GM18498 (cell line): ENCODE results near the gene ADD1.

Experiments used
- ATAC-seq: cut with Tn5 transposase; IDR thresholded peaks from one replicate; pipeline ENCODE4 v1.9.1; 2021; ENCODE audit warnings: mild to moderate bottlenecking, moderate library complexity; ENCODE audit not compliant: unreplicated experiment

Gene ADD1, protein sequence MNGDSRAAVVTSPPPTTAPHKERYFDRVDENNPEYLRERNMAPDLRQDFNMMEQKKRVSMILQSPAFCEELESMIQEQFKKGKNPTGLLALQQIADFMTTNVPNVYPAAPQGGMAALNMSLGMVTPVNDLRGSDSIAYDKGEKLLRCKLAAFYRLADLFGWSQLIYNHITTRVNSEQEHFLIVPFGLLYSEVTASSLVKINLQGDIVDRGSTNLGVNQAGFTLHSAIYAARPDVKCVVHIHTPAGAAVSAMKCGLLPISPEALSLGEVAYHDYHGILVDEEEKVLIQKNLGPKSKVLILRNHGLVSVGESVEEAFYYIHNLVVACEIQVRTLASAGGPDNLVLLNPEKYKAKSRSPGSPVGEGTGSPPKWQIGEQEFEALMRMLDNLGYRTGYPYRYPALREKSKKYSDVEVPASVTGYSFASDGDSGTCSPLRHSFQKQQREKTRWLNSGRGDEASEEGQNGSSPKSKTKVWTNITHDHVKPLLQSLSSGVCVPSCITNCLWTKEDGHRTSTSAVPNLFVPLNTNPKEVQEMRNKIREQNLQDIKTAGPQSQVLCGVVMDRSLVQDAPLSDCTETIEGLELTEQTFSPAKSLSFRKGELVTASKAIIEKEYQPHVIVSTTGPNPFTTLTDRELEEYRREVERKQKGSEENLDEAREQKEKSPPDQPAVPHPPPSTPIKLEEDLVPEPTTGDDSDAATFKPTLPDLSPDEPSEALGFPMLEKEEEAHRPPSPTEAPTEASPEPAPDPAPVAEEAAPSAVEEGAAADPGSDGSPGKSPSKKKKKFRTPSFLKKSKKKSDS

DNA sequence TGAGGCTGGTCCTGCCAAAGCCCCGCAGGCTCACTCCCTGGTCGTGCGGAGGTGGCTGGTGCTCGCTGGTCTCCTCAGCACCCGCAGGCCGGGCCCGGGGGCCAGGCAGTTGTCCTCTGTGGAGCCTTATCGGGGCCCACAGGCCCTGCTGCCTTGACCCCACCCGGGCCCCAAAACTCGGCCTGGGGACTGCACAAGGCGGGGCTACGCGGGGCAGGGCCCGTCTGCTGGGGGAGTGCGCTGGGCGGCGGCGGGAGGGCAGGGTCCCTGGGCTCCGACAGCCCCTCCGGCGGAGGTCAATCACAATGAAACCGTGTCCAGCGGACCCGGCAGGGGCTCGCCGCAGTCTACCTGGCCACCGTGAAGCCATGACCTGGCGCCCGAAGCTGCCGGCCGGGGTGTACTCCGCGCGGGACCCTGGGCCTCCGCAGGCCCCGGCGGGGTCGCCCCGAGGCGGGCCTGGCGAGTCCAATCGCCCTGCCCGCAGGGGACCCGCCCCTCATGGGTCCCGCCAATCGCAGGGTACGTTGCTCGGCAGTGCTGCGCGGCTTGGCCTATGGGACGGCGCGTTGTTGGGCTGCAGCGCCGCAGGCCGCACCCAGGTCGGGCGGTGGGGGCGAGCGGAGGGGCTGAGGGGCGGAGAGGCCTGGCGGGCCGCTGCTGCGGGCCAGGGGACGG lies at the start of gene ADD1:
ADD1 (plus strand) TSS at position 582 of the 678 bp plus-strand sequence. CDS start 32,072 bp downstream, outside the sequence.
- peak; percentile 82 for ATAC-seq

DNA sequence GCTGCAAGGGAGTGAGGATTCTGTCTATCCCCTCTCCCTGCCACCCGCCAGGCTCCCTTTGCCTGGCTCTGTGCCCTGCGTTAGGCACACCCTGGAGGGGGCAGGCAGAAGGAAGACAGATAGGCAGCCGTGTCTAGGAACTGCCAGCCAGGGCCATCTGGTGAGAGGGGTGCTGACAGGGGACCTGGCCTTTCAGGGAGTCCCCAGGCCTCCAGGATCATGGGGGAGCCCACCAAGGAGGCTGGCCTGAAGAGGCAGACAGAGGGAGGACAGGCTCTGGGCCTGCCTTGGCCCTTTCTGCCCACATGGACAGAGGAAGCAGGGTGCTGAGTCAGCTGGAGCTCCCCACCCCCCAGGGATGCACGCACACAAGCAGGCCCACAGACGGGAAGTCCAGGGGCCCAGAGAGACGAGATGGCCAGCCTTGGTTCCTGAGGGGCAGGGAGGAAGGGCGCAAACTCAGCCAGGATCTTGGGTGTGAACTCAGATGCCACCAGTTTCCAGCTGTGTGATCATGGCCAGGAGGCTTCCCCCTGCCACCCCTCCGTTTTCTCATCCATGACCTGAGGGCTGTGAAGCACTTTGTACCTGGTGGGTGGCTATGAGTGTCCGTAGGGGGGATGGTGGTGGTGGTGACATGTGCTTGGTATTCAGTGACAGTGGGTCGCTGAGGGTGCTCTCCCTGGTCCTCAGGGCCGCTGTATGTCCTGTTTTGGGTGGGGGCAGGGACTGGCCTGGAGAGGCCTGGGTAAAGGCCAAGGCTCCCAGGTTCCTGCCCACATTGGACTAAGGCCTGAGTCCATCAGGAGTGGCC lies 49.0 kb upstream of the ADD1 start:
- ATAC-seq = no peak

DNA sequence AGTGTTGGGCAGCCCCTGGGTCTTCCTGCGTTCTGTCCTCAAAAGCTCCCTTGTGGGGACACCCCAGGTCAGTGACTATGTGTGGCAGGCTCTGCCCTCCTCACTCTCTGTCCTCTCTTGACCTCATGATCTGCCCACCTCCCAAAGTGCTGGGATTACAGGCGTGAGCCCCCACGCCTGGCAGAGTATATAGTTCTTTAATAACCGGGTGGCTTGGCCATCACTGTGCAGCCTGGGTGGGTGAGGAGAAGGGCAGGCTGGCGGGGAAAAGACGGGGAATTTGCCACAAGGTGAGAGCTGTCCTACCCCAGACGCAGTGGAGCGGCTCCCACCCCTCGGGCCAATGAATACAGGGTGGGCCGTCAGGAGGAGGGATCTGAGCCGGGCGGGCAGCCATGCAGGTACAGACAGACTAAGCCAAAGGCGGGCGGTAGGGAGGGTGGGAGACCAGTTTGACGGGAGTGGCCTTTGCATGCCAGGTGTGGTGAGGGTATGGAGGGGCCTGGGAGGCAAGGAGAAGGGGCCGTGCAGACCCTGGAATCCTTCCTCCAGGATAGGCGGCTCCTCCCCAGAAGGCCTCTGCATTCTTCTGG lies 48.2 kb upstream of the ADD1 start:
- ATAC-seq = no peak

DNA sequence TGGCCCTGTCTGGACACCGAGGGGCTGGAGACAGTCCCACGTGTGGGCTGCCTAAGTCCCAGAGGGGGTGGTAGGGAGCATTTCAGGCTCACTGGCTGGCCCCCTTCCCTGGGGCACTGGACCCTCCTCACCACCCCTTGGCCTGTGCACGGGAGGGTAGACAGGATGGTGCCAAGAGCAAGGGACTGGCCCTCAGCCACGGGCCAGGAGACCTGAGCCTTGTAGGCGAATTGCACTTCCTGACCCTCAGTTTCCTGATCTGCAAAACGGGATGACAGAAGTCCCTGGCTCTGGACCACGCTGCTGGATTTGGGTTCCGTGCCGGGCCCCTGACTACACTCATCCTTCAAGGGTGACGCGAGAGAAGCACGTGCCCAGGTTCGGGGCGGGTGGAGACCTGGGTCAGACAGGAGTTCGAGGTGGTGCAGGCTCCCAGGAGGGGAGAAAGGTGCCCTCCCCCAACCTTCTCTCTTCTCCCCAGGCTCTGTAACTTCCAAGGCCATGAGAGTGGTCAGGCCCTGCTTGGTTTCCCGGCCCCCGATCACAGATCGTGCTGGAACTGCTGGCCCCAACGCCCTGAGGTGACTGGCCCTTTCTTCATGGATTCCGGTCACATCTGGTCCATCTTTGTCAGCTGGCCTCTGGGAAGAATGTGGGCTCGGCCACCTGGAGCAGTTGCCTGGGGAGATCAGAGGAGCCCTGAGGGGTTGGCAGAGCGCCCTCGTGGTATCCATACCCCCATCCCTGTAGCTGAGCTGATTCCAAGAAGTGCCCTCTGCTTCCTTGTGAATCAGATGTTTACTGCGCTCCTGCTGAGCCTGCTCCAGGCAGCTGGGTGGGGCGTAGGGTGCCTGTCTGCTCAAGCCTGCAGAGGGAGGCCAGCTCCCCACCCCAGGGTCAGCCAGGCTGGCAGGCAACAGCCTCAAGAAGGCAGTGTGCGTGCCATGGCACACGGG lies 47.5 kb upstream of the ADD1 start:
- no peak for ATAC-seq

DNA sequence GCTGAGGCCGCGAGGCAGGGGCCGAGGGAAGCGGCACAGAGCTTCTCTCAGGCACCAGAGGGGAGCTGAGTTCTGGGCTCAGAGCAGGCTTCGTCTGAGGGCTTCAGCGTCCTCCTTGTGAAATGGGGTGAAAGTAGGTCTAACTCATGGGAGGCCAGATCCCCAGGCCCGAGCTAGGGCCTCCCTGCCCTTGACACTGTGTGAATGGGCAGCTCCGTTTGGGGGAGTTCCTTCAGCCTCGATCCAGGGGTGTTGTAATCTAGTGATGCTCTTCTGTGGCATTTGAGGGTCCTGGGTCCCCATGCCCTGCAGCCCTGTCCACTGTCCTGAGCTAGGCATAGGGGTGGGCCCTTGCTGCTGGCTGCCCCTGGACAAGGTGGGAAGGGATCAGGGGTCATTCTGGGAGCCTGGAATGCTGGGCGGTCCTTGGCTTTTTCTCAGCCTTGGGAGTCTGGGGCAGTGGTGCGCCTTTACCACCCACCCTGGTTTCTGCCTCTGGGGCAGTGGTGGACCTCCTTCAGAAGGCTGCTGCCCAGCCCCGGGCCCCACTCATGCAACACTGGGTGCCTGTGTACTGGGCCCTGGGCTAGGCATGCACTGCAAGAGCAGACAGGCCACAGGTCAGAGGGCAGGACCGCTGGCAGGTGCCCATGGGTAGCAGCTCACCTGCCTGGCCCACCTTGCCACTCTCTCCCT lies 46.6 kb upstream of the ADD1 start:
- no peak for ATAC-seq

DNA sequence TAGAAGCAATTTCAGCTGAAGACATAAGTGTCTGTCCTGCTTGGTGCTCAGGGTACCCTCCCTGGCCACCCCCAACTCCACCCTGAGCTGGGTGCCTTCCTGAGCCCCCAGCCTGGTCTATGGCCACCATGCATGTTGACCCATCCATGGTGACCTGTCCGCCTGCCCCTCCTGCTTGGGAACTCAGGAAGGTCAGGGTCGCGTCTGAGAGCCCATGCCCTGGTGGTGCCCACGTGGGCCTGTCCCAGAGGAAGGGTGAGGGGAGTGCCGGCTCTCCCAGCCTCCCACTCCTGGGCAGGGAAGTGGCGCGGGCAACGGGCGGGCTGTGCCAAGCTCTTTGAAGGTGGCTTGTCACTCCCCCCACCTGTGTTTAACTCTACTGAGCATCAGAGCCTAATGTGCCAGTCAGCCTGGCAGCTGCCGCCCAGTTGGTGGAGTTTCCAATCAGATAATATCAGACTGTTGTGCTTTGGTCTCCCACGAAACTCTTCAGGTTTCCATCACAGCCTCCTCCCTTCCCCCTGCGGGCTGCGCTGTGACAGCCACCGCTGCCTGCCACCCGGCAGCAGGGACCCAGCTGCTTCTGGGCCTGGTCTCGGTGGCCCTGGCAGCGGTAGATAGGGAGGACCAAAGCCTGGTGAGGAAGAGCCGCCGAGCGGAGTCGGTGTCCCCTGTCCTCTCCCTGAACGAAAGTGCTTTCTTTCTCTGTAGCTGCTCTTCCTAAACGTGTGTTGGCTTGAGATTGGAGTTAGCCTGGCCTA lies 45.9 kb upstream of the ADD1 start:
- no peak for ATAC-seq

DNA sequence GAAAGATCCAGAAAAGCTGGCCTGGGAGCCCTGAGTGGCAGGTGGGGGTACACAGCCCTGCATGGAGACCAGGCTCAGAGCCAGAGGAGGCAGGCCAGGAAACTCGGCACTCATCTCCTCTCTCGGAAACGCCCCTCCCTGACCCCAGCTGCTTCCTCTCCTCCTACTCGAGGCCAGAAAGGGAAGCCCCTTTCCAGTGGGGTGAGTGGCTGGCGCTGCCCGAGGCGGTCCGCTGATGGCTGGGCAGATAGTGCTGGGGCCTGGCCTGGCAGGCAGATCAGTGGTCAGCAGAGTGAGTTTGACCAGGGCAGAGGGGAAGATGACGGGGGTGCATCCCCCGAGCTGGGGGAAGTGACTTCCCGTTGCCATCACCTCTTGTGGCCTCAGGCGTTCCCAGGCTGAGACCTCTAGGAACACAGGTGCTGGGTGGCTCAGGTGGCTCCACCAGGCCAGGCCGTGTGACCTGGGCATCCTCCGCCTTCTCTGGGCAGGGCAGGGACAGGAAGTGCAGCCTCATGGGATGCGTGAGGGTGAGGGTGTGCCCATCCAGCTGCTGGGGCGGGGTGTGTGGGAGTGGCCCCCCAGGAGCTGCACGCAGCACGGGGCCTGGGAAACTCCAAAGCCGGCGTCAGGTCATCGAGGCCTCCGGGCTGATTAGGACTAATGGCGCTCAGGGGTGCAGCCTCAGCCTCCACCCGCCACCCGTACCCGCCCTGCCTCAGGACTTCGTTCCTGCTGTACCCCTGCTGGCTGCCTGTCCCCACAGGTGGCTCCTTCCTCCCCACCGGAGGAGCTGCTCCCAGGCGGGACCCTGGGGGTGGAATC lies 45.0 kb upstream of the ADD1 start:
- peak; percentile 42 for ATAC-seq

DNA sequence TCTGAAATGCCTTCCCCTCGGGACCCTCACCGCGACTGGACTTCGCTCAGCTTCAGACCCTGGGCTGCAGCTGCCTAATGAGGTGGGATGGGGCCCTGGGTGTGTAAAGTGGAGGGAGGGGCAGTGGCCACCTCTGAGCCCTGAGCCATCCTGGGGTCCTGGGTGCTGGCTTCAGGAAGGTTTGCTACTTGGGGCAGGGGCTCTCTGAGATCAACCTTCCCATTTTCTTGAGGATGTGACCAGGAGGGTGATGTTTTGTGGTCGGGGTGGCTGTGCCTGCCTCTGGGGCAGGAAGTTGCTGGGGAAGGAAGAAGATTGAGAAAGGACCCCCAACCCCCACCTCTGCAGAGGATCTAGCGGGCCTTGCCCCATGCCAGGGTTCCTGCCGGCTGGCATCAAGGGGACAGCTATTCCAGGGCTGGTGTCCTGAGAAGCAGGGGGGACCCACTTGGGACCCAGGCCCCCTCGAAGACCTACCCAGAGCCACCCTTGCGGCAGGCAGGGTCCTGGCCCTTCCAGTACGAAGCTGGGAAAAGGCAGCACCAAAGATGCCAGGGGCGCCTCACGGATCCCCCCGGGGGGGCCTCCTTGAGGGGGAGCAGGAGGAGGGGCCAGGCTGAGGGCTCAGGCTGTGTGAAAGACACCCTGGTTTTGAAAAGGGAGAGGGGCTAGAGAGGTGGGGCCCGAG lies 44.3 kb upstream of the ADD1 start:
- ATAC-seq = peak; percentile 7

DNA sequence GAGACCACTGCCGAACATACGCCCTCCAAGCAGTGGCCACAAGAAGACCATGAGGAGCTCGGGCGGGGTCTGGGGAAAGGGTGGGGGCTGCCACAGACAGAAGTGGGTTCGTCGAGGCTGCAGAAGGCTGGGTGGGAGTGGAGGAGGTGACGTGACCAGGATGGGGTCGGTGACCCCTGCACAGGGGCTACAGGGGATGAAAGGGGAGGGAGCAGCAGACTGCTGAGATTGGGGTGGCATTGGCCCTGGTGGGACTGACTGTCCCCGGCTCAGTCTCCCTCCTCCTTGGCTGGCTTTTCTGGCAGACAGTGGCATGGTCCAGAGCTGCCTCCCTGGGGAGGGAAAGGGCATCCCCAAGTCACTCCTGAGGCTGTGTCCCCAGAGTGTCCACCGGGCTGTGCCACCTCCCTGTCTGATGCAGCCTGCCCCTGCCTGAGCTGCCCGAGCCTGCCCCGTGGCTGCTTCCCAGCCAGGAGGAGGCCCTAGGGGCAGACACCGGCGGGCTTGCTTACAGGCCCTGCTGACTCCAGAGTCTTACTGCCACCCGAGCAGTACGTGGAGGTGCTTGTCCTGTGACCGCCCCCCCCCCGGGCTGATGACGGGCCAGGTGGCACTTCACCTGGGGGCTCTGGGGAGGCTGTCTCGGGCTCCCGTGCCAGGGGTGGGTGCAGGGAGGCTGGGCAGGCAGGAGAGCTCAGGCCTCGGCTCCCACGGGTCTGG lies 43.5 kb upstream of the ADD1 start:
- ATAC-seq = no peak

DNA sequence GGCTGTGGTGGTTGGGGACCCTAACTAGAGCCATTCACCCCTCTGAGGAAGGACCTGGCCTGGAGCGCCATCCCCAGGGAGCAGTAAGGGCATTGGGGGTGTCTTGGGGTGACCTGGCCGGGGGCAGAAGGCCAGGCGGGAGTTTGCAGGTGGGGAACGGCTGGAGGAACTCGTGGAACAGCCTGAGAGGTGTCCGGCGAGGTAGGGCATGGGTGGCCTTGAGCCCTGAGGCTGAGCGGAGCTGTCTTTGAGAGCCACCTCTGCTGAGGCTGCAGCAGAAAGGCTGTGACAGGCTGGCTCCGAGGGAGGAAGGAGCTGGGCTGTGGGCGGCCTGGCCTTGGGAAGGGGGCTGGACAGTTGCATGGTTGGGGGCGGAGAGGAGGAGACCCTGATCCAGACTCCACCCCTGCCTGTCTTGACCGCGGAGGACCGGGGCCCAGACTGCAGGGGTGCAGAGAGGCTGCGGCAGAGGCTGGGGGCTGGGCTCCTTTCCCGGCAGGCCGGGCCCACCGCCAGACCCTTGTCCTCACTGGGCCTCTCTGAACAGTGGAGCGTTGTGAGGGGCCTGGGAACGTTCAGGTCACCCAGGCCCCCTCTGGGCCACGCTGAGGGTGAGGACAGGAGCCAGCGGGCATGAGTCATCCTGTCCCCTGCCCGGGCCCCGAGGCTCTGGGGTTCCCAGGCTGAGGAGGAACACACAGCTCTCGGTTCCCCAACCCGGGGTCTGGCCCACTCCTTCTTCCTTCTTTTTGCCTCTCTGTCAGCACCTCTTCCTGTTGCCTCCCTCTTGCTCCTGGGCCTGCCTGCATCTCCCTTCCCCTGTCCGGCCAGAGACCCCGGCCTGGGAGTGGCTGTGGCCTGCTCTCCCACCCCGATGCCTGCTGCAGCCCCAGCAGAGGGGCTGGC lies 42.7 kb upstream of the ADD1 start:
- peak; percentile 30 for ATAC-seq

DNA sequence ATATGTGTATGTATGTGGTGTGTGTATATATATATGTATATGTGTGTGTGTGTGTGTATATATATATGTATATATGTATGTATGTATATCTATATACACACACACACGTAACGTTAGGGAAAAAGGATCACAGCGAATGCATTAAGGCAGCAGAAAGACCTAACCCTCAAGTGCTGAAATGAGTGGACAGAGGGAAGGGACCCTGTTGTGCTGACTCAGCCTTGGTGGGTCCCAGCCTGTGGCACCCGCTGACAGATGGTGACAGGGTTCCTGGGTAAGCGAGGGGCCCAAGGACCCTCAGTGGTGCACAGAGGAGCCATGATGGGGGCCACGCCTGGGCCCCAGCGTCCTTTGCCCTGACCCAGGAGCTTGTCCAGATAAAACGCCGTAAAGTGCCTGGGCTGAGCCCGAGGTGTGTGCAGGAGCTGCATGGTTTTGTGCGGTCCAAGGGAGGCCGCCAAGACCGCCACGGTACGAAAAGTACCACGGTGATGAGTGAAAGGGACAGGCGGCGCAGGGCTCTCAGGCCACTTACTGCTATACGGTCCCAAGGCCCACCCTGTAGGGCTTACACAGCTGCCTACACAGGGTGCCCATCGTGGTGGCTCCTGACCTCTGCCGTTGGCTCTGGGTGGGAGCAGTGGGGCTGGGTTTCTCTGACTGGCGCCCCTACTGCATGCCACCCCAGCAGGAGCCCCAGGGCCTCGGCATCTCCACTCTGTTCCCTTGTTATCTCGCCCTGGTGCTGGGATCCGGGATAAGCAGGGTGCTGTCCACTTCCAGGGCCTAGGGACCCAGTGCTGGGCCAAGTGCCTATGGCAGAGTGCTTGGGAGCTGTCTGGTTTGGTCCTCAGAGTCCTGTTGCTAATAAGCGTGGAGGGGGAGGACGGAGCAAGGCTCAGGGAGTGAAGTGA lies 40.8 kb upstream of the ADD1 start:
- ATAC-seq = no peak

DNA sequence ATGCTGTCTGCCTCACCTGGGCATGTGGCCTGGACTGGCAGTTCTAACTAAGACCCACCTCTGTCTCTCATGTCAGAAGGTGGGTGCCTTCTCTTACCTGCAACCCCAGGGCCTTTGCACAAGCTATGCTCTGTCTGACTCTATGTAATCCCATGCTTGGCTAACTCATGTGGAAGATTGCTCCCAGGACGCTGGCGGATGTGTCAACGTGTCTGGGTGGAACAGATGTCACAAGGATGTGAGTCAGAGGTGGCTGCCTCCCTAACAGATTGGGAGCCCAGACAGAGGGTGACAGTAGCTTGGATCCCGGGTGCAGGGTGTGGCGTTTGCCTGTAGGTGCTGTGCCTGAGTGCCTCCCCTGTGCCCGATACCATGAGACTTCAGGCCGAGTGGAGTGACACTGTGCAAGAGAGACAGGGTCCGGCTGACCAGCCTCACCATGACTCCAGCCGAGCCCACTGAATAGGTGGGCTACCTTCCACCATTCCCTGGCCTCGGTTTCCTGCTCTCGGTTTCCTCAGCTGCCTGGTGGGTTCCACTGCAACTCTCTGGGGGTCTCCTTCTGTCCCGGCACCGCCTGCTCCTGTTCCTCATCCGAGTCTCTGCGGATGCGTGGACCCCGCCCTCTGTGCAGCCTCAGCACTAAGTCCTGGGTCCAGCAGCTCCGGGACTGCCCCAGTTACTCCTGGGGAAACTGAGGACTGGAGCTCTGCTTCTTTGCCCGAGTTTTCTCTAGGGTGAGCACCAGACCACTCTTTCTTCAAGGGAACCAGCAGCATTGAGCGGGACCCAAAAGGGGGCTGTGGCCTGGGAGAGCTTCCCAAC lies 39.8 kb upstream of the ADD1 start:
- no peak for ATAC-seq

DNA sequence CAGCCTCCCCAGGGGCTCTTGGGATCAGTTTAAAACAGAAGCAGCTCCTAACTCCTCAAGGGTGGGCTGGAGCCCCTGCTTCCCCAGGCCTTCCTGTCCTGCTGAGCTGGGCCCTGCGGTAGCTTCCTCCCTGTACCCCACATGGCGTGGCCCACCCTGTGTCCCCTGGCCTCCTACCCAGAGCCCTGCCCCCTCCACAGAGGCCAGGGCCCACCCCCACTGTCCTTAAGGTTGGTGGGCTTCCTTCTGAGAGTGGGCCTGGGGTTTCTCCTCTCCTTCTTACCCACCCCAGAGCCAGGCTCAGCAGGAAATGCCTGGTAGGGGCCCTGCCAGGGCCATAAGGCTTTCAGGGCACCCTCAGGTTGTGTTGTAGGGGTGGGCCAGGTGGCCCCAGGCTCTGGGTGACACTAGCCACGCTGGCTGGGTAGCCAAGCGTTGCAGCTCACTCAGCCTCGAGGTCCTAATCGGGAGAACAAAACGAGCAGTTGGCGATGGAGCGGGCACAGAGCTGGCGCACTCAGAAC lies 39.1 kb upstream of the ADD1 start:
- ATAC-seq = no peak
